Stomach (tissue), 9 donors: ENCODE data around the gene FEV. TPM values are rescaled to one million over a fixed set of nuclear protein-coding genes. Genes with fewer than 3 reads are reported as not detected.

Source experiments
- DNase-seq, 2 donors: peaks; one replicate each; pipeline versions ENCODE4 v3.0.0 to v3.0.0-alpha.2; 2013 to 2019
- H3K27ac ChIP-seq, 5 donors: fragments of 200-600 bp in 4 of 5; sonication (generic) in 4 of 5; one replicate each; pipeline ENCODE4 v1.5.1; 2013 to 2019; ENCODE audit warnings: mild to moderate bottlenecking in 1 of 5, moderate library complexity in 1 of 5
- H3K27me3 ChIP-seq, 3 donors: fragments of 200-600 bp; sonication (generic); one replicate each; pipeline ENCODE4 v1.5.1; 2017 to 2019; ENCODE audit warnings: mixed run types in 1 of 3
- H3K36me3 ChIP-seq, 4 donors: fragments of 200-600 bp; sonication (generic); 1 replicate in 3 of 4; 2 replicates in 1 of 4; pipeline ENCODE4 v1.5.1; 2016 to 2019
- H3K4me1 ChIP-seq, 4 donors: fragments of 200-600 bp; sonication (generic); one replicate each; pipeline ENCODE4 v1.5.1; 2016 to 2019
- H3K4me3 ChIP-seq, 4 donors: fragments of 200-600 bp; sonication (generic) in 3 of 4; one replicate each; pipeline ENCODE4 v1.5.1; 2016 to 2019; ENCODE audit warnings: mild to moderate bottlenecking in 1 of 4
- H3K9me3 ChIP-seq, 4 donors: fragments of 200-600 bp; sonication (generic); one replicate each; pipeline ENCODE4 v1.5.1; 2016 to 2019
- EP300 ChIP-seq: sonication (generic); formaldehyde crosslinking; IDR thresholded peaks from one replicate; pipeline ENCODE4 v1.6.1; 2017; ENCODE audit warnings: antibody characterized with exemption
- POLR2A ChIP-seq, 4 donors: fragments of 450-650 bp; IDR thresholded peaks; one replicate each; pipeline ENCODE4 v1.6.1; 2016; ENCODE audit warnings: antibody characterized with exemption in 4 of 4, control low read depth in 2 of 4, mild to moderate bottlenecking in 1 of 4, moderate library complexity in 1 of 4
- POLR2AphosphoS5 ChIP-seq, 3 donors: sonication (generic); formaldehyde crosslinking; IDR thresholded peaks; one replicate each; pipeline ENCODE4 v1.6.1; 2016; ENCODE audit warnings: antibody characterized with exemption in 3 of 3
- WGBS, 5 donors: extraction: QIAGEN DNeasy Blood & Tissue Kit in 3 of 5; methylation state at CpG; one replicate each; pipeline versions ENCODE4 v1.1.5 to v1.1.7; 2013 to 2018; 5-methylcytosine and 5-hydroxymethylcytosine counted together
- intact Hi-C: fragments of 100-400 bp; cut with DNase I; formaldehyde crosslinking; loops from one replicate; pipeline ENCODE4 v1.15.1; 2023; ENCODE audit warnings: low total_unique reads
- polyA plus RNA-seq, 3 donors: library from polyadenylated mRNA; stranded (reverse); fragments of 200-250 nt; gene quantifications; one replicate each; pipeline ENCODE4 v1.2.3, GENCODE V29; 2013
- total RNA-seq, 5 donors: library from RNA; depleted of rRNA; stranded (reverse); fragments of >200 nt; gene quantifications; one replicate each; pipeline versions ENCODE4 v1.1.0 to v1.2.3, GENCODE V29; 2014 to 2016
- TF ChIP-seq, protein P1 (sequence below), 7 experiments: fragments of 450-650 bp in 4 of 7; fragments of 200-600 bp in 3 of 7; sonication (generic) in 3 of 7; IDR thresholded peaks; one replicate each; pipeline ENCODE4 v1.5.1; 2016 to 2019; ENCODE audit warnings: antibody characterized with exemption in 7 of 7, control low read depth in 2 of 7, mild to moderate bottlenecking in 1 of 7
- donor health status: healthy with polysubstance abuse.
- donor health status: Bipolar disorder and iron deficiency.
- donor health status: healthy.

FEV gene
- total and polyA plus RNA-seq, 8 donors, result 0.28 to 6.4 (median 1.1) TPM; not detected in 4

DNA sequence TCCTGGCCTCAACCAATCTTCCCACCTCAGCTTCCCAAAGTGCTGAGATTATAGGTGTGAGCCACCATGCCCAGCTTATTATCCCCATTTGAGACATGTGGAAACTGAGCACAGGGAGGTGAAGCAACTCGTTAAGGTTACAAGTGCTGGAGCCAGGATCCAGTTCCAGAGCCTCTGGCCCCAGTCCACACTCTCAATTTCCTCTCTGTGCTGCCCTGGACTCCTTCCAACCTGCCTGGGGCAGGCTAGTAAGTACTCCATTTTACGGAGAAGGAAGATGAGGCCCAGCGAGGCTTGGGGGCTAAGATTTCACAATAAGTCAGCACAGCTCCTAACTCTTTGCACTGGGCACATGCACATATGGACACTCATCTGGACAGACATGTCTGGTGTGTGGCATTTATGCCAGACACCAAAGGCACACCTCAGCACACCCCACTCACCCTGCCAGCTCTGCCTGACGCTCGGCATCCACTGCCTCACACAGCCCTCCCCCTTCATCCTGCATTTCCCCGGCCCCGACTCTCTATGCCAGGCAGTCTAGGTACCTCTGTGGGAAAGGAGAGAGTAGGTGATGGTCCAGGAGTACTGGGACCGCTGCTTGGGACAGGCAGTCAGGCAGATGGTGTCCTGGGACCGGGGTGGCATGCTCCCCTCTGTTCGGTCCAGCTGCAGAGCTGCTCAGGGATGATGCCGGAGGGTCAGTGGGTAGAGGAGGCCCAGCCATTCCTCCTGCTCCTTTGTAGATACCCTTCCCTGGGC is 35.8 kb upstream of the FEV start:
- 49 to 69% (median 64%) methylated on average over 9 to 11 of the region's 11 CpGs for WGBS, 5 donors
- no peak overlapping the region for H3K4me3 ChIP-seq
- intact Hi-C loops, result loop anchor here (10.0 kb wide), 2 partner anchors 134 to 284 kb away; partner anchors contain the start of gene PTPRN
- peaks cover 0 to 44% (median 0%) of the 10 kb centered on the region in 3 donors for H3K27me3 ChIP-seq
- TF ChIP-seq POLR2AphosphoS5 (IDR thresholded peaks at IDR 0.05) (no peak), EP300 (no peak), POLR2A (IDR thresholded peaks at IDR 0.05) (no peak)
- H3K27ac ChIP-seq, result no peak overlapping the region
- no peaks in the 10 kb centered on the region for H3K4me1 ChIP-seq
- no peaks in the 10 kb centered on the region for H3K36me3 ChIP-seq
- peak in 1 of 2 donors; percentile 54 for DNase-seq
- H3K9me3 ChIP-seq, result no peaks in the 10 kb centered on the region

DNA sequence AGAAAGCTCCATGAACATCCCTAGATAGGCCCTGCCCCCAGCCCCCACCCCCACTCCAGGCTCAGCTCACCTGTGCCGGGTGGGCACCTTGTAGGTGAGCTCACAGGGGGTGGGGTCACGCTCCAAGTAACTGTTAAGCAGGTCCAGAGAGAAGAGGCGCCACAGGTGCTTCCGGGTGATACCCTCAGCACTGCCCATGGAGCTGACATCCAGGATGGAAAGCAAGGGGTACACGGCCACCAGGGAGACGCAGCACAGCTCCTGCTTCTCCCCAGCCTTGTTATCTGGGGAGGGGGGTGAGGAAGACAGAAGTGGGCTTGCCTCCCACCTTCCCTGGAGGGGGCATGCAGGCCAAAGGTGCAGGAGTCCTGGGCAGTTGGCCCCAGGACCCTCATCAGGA is 34.5 kb upstream of the FEV start:
- peaks cover 0 to 44% (median 0%) of the 10 kb centered on the region in 3 donors for H3K27me3 ChIP-seq
- no peaks in the 10 kb centered on the region for H3K4me1 ChIP-seq
- TF ChIP-seq POLR2AphosphoS5 (IDR thresholded peaks at IDR 0.05) (no peak), POLR2A (IDR thresholded peaks at IDR 0.05) (no peak), EP300 (no peak)
- TF ChIP-seq, protein P1, sequence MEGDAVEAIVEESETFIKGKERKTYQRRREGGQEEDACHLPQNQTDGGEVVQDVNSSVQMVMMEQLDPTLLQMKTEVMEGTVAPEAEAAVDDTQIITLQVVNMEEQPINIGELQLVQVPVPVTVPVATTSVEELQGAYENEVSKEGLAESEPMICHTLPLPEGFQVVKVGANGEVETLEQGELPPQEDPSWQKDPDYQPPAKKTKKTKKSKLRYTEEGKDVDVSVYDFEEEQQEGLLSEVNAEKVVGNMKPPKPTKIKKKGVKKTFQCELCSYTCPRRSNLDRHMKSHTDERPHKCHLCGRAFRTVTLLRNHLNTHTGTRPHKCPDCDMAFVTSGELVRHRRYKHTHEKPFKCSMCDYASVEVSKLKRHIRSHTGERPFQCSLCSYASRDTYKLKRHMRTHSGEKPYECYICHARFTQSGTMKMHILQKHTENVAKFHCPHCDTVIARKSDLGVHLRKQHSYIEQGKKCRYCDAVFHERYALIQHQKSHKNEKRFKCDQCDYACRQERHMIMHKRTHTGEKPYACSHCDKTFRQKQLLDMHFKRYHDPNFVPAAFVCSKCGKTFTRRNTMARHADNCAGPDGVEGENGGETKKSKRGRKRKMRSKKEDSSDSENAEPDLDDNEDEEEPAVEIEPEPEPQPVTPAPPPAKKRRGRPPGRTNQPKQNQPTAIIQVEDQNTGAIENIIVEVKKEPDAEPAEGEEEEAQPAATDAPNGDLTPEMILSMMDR (IDR thresholded peaks at IDR 0.05), result no peak
- no peak overlapping the region for H3K27ac ChIP-seq
- no peak overlapping the region for H3K4me3 ChIP-seq
- 74 to 88% (median 84%) methylated on average over 6 of the region's 6 CpGs for WGBS, 5 donors
- H3K9me3 ChIP-seq, result no peaks in the 10 kb centered on the region
- intact Hi-C loops, result no loop called here
- no peak for DNase-seq
- no peaks in the 10 kb centered on the region for H3K36me3 ChIP-seq

DNA sequence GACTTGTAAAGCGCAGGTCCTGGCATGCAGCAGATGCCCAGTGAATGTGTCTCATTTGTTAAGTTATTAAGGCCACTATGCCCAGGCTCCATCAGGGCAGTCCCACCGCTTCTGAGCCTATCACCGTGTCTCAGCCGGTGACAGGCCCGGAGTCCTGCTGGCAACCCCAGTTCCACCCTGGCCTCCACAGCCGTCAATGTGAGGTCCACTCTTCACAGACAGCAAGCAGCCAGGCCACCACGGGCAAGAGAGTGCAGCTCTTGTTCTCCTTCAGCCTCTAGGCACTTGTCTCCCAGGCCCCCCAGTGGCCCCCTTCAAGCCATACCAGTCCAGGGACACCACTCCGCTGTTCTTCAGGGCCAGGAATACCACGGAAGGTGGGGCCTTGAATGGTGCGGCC is 33.7 kb upstream of the FEV start:
- WGBS, 5 donors, result 88 to 94% (median 91%) methylated on average over 4 to 10 of the region's 10 CpGs
- Histone ChIP-seq H3K9me3 (no peaks in the 10 kb centered on the region), H3K27ac (no peak overlapping the region), H3K27me3 (peaks cover 0 to 51% (median 0%) of the 10 kb centered on the region in 3 donors), H3K4me1 (no peaks in the 10 kb centered on the region), H3K4me3 (no peak overlapping the region), H3K36me3 (no peaks in the 10 kb centered on the region)
- intact Hi-C loops, result no loop called here
- TF ChIP-seq POLR2AphosphoS5 (IDR thresholded peaks at IDR 0.05), result no peak
- no peak for TF ChIP-seq POLR2A (IDR thresholded peaks at IDR 0.05)
- no peak for TF ChIP-seq EP300
- TF ChIP-seq, protein P1 (IDR thresholded peaks at IDR 0.05), result no peak
- DNase-seq, result no peak

DNA sequence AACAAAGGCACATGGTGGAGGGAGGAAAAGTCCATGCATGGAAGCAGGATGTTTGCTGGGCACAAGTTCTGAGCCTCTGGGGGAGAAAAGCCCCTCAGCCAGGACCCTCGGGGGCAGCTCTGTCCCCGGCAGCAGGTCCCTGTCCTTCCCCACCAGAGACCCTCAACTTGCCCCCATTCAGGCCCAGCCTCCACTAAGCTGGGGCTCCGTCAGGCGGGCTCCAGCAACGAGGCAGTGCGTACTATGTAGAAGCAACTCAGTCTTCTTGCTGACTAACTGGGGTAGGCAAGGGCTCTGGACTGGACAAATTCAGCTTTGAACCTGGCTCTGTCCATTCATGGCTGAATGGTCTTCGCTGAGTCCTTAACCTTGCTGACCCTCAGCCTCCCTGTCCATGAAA is 33.3 kb upstream of the FEV start:
- no peak overlapping the region for H3K4me3 ChIP-seq
- no peak for DNase-seq
- no peaks in the 10 kb centered on the region for H3K4me1 ChIP-seq
- TF ChIP-seq POLR2A (IDR thresholded peaks at IDR 0.05), result no peak
- TF ChIP-seq, protein P1 (IDR thresholded peaks at IDR 0.05), result no peak
- no peak for TF ChIP-seq POLR2AphosphoS5 (IDR thresholded peaks at IDR 0.05)
- TF ChIP-seq EP300, result no peak
- H3K9me3 ChIP-seq, result no peaks in the 10 kb centered on the region
- WGBS, 5 donors, result 80 to 89% (median 85%) methylated on average over 7 of the region's 7 CpGs
- intact Hi-C loops, result no loop called here
- peaks cover 0 to 56% (median 0%) of the 10 kb centered on the region in 3 donors for H3K27me3 ChIP-seq
- no peak overlapping the region for H3K27ac ChIP-seq
- no peaks in the 10 kb centered on the region for H3K36me3 ChIP-seq
